ENCODE measurements around the gene PSPN. TPM values are rescaled to one million over a fixed set of nuclear protein-coding genes. Genes with fewer than 3 reads are reported as not detected.

The PSPN gene
- total and polyA plus RNA-seq, 2 donors (not counting 1 experiment from before 2014, with no cell fraction given) = 1.1 to 3.0 TPM

DNA sequence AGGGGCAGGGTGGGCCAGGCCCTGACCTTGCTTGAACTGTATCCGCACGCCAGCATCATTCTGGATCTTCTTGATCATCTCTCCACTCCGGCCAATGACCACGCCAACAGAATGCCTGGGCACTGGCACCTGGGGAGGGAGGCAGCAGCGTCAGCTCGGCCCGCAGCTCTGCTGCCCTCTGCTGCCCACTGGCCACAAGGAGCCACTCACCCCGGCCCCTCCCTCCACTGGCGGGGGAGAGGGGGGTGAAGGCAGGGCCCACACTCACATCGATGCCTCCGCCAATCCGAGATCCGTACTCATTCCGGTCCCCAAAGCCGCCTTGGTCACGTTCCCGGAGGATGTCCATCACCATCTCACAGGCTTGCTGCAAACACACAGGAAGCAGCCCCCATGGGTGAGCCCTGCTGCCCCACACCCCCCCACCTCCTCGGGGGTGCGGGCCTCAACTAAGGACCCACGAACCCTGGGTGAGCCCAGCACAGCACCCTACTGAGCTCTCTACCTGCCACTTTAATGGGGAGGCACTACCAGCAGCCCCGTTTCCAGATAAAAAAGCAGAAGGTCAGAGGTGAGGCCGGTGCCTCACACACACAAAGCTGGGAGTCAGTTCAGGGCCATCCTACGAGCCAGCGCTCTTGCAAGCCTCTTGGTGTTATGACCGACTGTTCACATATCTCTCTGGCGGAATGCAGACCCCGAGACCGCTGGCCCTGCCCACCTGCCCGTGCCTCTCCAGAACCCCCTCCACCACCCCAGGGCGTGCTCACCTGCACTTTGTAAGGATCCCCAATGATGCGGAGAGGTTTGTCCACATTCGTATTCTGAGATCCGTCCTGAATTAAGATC is 42.2 kb upstream of the PSPN start:
- no peak overlapping the region for H3K27ac ChIP-seq (ENCODE audit: low read length in 2 of 2)
- no peak overlapping the region for H2AFZ ChIP-seq (ENCODE audit: insufficient read depth, low read depth, low read length, poor library complexity, severe bottlenecking)
- no peak overlapping the region for H3K9ac ChIP-seq (ENCODE audit: low read length)
- H3K4me3 ChIP-seq (ENCODE audit: control extremely low read depth in 1 of 5, extremely low read depth in 1 of 5, insufficient read depth in 1 of 5, low read depth in 2 of 5, low read length in 4 of 5) = no peak overlapping the region
- H3K27me3 ChIP-seq (replicated peaks in 1 of 4; ENCODE audit: control extremely low read depth in 1 of 4, control insufficient read depth in 3 of 4, insufficient read depth in 4 of 4, low read length in 3 of 4) = no peaks in the 10 kb centered on the region
- Mint-ChIP-seq H3K27ac (no peak overlapping the region), H3K4me3 (no peak overlapping the region), H3K4me1 (peaks cover 16% of the 10 kb centered on the region), H3K9me3 (ENCODE audit: insufficient read depth) (no peaks in the 10 kb centered on the region), H3K27me3 (no peaks in the 10 kb centered on the region)
- peaks cover 0 to 85% of the 10 kb centered on the region in 2 experiments for H3K36me3 ChIP-seq (replicated peaks in 1 of 2; ENCODE audit: control extremely low read depth in 1 of 2, control insufficient read depth in 1 of 2, extremely low read depth in 1 of 2, insufficient read depth in 2 of 2, low read length in 1 of 2)
- no peak for DNase-seq
- peaks cover 30% of the 10 kb centered on the region for H3K79me2 ChIP-seq (ENCODE audit: control insufficient read depth, insufficient read depth, low read length)
- ATAC-seq (ENCODE audit: low read depth) = no peak
- no peak for TF ChIP-seq EZH2 (IDR thresholded peaks at IDR 0.05; ENCODE audit: borderline replicate concordance, insufficient read depth, low read depth, low read length, poor library complexity, severe bottlenecking)
- TF ChIP-seq, protein P1, sequence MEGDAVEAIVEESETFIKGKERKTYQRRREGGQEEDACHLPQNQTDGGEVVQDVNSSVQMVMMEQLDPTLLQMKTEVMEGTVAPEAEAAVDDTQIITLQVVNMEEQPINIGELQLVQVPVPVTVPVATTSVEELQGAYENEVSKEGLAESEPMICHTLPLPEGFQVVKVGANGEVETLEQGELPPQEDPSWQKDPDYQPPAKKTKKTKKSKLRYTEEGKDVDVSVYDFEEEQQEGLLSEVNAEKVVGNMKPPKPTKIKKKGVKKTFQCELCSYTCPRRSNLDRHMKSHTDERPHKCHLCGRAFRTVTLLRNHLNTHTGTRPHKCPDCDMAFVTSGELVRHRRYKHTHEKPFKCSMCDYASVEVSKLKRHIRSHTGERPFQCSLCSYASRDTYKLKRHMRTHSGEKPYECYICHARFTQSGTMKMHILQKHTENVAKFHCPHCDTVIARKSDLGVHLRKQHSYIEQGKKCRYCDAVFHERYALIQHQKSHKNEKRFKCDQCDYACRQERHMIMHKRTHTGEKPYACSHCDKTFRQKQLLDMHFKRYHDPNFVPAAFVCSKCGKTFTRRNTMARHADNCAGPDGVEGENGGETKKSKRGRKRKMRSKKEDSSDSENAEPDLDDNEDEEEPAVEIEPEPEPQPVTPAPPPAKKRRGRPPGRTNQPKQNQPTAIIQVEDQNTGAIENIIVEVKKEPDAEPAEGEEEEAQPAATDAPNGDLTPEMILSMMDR (IDR thresholded peaks at IDR 0.05) = no peak
- ChIA-PET CTCF (no interaction called here), POLR2A (no interaction called here)
- H4K20me1 ChIP-seq (ENCODE audit: control insufficient read depth, insufficient read depth, low read length, poor library complexity, severe bottlenecking) = peaks cover 82% of the 10 kb centered on the region
- no peak overlapping the region for H3K4me2 ChIP-seq (replicated peaks; ENCODE audit: low read depth, low read length, poor library complexity, severe bottlenecking)
- intact Hi-C loops (cut with micrococcal nuclease) = no loop called here
- H3K4me1 ChIP-seq (ENCODE audit: control insufficient read depth in 2 of 2, insufficient read depth in 2 of 2, low read length in 2 of 2) = peaks cover 8 to 10% of the 10 kb centered on the region in 2 donors
- H3K9me3 ChIP-seq (ENCODE audit: control extremely low read depth in 1 of 3, control insufficient read depth in 2 of 3, insufficient read depth in 1 of 3, low read length in 2 of 3) = no peaks in the 10 kb centered on the region
- 94% methylated on average over 30 of the region's 33 CpGs for WGBS (ENCODE audit: insufficient coverage)

All from B cell (primary cell).